Suprapubic skin (tissue), 3 donors: Measurements from ENCODE around the gene OR7G1.

Experiments used
- POLR2A ChIP-seq, 2 donors: fragments of 450-650 bp; IDR thresholded peaks; one replicate each; pipeline ENCODE4 v1.6.1; 2017; ENCODE audit warnings: antibody characterized with exemption in 2 of 2, mild to moderate bottlenecking in 2 of 2, moderate library complexity in 2 of 2
- TF ChIP-seq, protein P1 (sequence below), 2 donors: fragments of 200-600 bp in 1 of 2; fragments of 450-650 bp in 1 of 2; sonication (generic) in 1 of 2; IDR thresholded peaks; one replicate each; pipeline ENCODE4 v1.5.1; 2016 to 2019; ENCODE audit warnings: antibody characterized with exemption in 2 of 2, mild to moderate bottlenecking in 1 of 2, moderate library complexity in 1 of 2

DNA sequence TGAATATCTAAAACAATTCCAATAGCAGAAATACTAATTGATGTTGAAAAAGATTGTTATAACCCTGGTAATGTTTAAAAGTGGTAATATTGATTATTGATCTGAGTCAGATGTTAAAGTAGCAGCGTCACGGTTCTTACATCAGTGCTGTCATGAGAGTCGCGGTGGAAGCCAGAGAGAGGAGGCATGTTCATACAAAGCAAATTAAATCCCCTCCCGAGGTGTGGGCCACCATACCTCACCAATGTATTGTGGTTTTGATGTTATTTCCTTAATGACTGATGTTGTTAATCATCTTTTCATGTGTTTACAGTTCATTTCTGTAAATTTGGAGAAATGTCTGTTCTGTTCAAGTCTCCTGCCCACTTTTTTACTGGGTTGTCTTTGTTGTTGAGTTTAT lies 35.8 kb upstream of the OR7G1 start:
- no peak for TF ChIP-seq POLR2A (IDR thresholded peaks at IDR 0.05)
- TF ChIP-seq, protein P1, sequence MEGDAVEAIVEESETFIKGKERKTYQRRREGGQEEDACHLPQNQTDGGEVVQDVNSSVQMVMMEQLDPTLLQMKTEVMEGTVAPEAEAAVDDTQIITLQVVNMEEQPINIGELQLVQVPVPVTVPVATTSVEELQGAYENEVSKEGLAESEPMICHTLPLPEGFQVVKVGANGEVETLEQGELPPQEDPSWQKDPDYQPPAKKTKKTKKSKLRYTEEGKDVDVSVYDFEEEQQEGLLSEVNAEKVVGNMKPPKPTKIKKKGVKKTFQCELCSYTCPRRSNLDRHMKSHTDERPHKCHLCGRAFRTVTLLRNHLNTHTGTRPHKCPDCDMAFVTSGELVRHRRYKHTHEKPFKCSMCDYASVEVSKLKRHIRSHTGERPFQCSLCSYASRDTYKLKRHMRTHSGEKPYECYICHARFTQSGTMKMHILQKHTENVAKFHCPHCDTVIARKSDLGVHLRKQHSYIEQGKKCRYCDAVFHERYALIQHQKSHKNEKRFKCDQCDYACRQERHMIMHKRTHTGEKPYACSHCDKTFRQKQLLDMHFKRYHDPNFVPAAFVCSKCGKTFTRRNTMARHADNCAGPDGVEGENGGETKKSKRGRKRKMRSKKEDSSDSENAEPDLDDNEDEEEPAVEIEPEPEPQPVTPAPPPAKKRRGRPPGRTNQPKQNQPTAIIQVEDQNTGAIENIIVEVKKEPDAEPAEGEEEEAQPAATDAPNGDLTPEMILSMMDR (IDR thresholded peaks at IDR 0.05), result no peak
